Stimulated activated CD4-positive, alpha-beta T cell treated with anti-CD3 and anti-CD28 coated beads, Interleukin-4, amount 100 ng/mL, for 4 hours (primary cell): ENCODE results near the gene GRAP2.

ENCODE experiments used
- DNase-seq, 2 experiments: peaks; one replicate each; pipeline ENCODE4 v3.0.0-alpha.2; 2020

GRAP2 gene

DNA sequence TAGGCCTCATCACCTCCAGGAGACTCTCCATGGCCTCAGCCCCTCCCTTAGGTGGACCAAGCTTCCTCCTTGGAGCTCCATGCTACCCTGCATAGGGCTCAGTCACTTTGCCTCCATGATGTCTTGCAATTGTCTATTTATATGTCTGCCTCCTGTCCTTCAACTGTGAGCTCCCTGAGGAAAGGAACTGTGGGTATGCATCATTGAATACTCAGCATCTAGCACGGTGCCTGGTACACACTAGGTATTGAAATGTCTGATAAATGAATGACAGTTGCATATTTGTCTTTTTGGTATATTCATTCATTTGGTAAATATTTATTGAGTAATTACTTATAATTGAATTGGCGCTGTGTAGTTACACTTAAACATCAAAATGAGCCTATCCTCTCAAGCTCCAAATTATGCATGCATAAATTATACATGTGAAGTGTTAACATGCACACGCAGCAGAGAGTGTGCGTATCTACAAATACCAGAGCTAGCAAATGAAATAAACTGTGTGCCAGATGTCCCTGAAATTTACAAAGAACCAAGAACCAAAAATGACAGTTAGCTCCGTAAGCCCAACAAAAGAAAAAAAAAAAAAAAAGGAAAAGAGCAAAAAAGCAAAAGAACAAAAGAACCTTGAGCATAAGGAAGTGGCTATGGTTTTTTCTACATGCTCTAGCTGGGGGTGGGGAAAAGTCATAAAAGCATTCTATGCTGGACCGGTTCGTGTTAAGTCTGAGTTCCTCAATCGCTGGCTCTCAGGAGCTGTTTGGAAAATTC, 25.2 kb downstream of the GRAP2 start:
- no peak for DNase-seq

DNA sequence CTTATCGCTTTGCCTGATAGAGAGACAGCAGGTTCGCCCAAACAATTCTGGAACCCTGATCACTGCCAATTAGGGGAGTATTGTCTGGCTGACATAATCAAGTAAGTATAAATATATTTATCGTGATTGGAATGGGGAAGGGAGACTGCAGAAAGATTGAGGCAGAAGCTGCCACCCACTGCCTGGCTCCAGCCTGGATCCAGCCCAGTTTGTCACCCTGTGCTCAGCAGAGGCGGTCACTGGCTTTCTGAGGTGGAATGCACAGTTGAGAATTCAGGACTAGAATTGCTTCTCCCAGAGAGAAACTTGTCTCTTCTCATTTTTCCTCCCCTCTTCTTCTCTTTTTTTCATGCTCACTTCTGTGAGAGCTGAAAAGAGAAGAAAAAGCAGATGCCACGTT, 25.9 kb downstream of the GRAP2 start:
- no peak for DNase-seq

DNA sequence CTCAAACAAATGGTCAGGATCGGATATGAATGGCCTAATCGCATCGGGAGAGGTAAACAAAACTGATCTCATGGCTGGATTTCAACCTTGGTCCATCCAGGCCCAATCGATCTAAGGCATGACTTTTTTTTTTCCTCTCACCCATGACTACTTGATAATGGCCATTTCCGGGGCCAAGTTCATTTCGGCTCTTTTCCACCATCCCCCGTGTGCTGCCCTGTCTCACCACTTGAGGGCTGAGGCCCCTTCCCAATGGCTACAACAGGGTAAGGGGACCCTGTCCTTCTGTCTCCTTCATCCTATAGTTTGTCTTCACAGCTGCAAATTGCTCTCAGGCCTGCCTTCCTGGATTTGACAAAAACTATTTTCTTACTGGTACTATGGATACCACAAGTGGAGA, 26.7 kb downstream of the GRAP2 start:
- DNase-seq = no peak

DNA sequence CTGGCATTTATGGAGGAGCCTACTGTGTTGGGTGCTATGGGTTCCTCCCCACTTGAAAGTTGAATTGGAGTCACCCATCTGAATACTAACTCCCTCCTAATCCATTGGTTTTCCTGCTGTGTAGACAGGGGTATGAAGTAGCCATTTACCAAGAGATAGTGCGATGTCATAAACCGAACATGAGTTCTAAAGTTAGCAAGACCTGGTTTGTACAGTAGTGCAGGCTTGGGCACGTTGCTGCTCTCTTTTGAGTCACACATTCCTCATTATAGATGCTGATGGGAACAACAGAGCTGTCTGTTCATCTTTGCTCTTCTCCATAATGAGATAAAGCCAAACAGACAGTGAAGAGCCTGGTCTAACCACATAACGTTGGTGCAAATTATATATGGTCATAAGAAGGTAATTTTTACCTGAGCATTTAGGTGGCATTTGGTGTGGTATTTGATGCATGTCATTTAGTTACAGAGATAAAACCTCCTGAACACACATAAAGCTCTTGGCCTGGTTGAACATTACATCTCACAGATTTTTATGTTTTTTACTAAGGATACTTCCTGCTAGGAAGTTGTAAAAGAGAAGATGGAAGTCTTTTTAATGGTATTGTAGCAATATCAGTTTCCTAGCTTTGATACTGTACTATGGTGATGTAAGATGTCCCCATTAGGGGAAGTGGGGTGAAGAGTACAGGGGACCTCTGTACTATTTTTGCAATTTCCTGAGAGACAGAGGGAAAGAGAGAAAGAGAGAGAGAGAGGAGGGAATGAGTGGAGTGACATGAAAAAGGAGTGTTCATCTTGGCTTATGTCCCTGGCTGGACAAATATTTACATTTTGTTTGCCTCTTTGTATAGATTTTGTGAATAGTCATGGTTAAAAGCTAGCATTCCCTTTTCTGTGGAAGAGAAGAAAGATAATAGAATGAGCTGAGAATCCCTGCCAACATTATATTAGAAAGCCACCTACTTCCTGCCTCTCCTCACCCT, 27.9 kb downstream of the GRAP2 start:
- DNase-seq = no peak

DNA sequence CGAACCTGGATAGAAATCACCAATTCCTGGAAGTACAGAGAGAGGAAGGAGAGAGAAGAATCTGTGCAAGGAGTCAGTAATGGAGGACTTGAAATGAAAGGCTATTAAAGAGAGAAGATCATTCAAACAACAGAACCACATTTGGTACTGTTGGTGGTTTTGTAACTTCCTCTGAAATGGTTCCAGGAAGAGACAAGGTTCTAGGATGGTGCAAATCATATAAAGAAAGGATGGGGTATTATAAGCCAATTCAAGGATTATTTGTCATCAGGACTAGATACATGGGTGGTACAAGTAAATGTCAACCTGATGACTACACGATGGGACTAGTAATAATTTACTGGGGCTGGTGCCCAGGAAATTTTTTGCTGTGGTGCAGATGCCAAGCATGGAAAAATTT, 30.4 kb downstream of the GRAP2 start:
- no peak for DNase-seq

DNA sequence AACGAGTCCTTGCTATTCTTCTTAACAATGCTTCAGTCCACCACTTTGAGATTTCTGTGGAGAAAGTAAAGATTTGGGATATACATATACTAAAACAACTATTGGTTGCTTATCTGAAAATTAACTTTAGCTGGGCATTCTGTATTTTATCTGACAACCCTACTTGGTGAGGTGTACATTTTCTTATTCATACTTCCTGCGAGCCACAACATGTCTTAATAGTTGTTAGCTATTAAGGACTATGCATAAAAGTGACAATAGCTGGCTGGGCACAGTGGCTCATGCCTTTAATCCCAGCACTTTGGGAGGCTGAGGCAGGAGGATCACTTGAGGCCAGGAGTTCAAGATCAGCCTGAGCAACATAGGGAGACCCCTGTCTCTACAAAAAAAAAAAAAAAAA, 31.3 kb downstream of the GRAP2 start:
- DNase-seq = no peak

DNA sequence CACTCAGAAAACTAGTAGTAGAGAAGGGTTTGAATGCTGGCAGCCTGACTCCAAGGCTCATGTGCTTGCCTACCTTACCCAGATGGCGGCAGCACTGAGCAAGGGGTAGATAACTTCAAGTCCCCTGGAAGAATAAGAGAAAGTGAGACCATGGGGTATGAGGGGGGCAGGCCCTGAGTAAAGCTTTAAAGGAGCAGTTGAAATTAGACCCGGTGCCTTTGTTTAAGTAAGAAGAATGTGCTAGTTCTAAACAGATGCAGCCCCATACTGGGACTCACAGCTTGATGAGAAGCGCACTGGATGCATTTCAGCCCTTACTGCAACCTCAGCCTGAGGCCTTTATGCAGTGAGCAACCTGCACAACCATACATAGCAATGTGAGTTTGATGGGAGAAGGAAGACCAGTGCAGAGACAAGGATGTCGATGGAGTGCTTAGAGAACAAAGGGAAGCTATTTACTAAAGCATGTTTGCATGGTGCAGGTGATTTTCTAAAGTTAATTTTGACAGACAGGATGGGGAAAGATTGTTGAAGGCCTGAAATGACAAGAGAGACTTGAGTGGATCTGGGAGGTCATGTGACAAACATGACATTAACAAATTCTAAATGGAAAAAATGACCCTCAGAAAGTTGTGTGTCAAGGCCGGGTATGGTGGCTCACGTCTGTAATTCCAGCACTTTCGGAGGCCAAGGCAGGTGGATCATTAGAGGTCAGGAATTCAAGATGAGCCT, 32.2 kb downstream of the GRAP2 start:
- peak; percentile 45 to 51 for DNase-seq

DNA sequence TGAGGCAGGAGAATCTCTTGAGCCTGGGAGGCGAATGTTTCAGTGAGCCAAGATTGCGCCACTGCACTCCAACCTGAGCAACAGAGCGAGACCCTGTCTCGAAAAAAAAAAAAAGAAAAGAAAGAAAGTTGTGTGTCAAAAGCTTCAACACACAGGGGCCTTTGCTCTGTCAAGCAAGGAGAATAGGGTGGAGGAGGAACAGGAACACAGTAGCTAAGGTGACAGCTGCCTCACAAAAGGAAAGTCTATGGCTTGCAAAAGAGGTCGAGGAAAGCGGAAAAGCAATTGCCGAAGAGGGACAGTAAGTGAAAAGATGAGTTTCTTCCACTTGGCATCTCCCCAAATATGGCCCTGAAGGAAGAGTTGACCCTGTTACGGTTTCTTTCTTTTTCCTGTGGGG, 32.9 kb downstream of the GRAP2 start:
- no peak for DNase-seq

DNA sequence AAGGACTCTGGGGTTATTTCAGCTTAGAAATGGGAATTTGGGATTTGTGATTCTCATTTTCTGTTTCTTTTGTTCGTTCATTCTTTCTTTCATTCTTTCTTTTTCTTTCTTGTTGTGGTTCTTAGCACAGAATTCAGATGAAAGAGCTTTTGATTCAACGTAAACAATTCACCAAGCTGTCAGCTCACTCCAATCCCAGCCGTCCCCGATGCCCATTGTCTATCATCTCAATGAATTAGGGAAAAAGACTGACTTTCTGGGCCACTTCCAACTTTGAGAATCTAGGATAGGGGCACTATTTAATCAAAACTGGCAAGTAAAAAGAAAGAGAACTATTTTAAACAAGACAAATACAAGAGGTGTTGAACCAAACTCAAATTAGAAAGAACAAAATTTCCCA, 34.2 kb downstream of the GRAP2 start:
- no peak for DNase-seq

DNA sequence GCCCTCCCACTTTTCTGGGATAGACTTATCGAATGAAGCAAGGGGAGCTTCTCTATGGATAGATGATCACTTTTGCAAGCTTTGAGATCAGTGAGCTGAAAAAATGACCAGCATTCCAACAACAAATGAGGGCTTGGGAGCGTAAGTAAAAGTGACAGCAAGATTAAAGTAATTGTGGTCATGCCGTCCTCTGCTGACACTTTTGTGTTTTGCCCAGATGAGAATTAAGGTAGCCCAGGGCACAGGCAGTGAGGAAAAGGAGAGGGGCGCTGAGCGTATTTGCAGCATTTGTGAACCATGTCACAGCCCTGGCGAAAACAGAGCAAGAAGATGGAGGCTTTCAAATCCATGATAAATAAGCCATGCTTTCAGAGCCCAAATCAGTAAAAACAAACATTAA, 34.7 kb downstream of the GRAP2 start:
- no peak for DNase-seq

DNA sequence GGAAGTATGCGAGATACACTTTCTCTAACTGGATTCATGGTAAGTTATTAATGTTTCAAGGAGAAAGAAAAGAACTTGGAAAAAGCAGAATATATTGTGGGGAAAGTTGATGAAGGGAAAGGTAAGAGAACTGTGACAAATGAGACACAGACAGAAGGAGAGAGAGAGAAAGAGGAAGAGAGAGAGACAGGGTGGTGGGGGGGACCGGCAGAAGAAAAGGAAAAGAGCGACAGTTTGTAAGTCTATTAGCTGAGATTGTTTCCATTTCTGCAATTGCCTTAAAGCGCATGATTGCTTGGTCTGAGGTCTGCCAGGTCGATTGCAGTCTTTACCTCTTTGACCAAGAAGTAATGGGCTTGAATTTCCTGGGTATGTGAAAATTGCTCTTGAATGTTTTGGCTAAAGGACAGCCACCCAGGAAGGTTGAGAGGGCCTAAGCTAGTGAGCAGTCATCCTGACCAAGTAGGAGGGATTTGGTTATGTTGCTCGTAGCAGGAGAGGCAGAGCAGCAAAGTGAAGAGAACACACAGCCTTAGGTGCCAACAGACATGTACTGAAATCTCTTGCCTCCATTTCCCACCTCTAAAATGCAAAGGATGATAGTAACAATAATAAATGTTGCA, 35.8 kb downstream of the GRAP2 start:
- no peak for DNase-seq

DNA sequence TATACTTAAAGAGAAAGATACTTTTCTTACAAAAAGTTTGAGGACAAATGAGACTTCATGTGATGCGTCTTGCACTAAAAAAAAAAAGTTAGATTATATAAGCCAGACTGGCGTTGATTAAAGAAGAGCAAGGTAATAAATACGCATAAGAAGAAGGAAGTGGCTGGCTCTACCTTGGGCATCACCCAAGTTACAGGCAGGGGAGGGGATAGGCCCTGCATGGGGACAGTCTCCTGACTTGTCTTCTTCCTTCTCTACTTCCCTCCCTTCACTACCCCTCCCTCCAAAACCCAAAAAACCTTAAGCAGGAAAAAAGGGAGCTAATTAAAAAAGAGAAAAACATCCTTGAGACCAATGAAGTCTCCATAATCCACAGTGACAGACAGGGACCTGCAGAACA, 37.0 kb downstream of the GRAP2 start:
- no peak for DNase-seq

DNA sequence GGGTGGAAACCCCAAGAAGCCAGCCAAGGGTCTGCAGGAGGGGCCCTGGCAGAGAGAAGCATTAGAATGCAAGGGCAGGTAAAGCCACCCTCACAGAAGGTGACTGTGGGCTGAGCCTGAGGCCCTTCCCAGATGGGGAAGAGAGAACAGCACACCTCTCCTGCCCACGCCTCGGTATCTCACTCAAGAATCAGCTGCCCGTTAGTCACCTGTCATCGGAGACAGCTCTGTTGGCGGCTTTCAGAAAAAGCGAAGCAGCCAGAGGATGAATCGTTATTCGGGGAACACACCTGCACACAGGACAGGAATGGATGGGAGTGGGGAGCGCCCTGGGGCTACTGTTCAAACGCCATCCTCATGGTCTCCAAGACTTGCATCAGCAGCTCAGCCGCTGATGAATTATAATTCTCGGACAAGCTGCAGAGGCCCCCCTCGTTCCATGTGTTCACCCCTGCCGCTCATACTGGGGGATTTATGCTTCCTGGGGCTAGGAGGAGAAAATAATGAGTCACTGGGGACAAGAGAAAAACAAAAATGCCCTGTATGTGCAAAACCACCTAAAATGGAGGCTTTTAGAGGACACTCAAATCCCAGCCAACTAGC, 37.7 kb downstream of the GRAP2 start:
- peak; percentile 53 to 80 for DNase-seq

DNA sequence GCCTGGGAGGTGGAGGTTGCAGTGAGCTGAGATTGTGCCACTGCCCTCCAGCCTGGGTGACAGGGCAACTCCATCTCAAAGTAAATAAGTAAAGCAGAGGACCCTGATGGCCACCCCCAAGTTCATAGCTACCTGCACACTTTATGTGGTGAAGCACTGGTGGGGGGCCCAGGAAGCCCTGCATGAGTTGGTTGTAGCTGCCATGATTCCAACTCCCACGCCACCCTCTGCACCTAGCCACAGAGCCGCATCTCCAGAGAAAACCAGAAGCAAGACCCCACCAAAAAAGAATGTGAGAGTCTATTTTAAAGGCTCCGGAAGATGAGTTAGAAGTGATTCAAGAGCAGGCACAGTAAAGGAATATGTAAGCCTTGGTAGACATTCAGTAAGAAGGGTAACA, 38.9 kb downstream of the GRAP2 start:
- DNase-seq = peak in 1 of 2 experiments; percentile 42

DNA sequence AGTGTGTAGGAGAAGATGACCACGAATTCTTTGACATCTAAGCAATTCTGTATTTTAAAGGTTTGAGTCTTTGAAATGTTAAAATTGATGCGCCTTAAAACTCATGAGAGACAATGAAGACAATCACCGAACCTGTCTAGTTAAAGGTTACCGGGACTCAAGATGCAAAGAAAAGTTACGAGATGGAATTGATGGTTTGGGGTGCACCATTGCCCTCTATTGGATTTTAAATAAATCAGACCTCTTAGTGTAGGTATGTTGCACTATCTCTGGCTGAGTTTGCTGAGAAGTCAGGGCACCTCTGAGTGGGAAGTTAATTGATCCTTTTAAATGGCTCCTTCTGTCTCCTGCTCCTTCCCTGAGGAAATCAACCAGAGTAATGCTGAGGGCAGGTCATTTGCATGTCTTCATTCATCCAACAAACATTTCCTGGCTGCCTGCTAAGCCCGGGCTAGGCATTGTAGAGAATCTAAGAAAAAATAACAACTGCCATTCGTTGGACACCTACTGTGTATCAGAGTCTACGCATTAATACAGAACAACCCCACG, 39.9 kb downstream of the GRAP2 start:
- DNase-seq = no peak

DNA sequence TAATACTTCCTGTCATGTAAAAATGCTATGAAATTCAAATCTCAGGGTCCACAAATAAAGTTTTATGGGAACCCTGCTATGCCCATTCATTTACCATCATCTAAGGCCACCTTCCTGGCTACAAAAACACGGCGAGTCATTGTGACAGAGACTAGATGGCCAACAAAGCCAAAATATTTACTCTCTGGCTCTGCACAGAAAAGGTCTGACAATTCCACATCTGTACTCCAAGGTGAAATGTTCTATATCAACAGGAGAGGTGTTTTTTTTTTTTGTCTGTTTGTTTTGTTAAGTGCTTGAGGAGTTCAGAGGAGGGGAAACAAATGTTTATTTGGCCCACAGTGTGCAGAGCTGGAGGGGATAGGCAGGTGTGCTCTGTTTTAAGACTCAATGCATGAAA, 40.7 kb downstream of the GRAP2 start:
- DNase-seq = no peak

DNA sequence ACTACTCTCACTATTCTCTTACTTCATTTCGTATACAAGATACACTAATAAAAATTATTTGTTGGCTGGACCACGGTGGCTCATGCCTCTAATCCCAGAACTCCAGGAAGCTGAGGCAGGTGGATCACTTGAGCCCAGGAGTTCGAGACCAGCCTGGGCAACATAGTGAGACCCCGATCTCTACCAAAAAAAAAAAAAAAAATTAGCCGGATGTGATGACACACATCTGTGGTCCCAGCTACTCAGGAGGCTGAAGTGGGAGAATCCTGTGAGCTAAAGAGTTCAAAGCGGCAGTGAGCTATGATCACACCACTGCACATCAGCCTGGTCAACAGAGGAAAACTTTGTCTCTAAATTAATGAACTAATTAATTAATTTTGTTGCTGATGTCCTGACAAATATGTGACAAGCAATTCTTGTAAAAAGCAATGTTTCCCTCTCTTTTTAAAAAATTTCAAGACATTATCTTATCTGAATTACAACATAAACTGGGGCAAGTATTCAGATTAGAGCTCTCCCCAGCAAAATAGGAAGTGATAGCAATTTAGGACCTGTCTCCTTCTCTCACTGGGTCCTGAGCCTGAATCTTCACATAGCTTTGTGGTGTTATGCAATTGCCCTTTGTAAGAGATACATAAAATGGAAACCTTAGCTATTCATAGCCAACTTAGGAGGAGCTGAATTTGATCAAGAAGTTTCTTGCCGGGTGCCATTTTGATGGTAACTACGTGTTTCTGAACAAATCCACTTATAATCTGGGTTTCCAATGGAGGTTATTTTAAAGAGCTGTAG, 41.8 kb downstream of the GRAP2 start:
- DNase-seq = no peak

DNA sequence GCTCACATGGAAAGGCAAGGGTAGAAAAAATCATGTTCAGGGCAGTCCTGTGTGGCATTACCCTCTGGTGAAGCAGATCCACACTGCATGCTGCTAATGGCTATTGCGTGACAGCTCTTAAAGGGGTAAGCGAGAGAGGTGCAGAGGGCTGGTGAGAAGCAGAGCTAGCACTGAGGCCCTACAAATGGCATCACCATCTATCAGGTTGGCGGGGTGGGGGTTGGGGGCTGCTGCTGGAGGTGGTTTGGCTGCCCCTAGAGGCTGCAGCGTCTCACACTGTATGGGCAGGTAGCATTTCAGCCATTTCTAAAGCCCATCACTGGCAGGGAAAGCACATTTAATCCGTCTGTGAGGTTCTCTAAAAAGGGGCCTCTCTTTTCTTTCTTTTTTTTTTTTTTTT, 42.5 kb downstream of the GRAP2 start:
- DNase-seq = no peak

DNA sequence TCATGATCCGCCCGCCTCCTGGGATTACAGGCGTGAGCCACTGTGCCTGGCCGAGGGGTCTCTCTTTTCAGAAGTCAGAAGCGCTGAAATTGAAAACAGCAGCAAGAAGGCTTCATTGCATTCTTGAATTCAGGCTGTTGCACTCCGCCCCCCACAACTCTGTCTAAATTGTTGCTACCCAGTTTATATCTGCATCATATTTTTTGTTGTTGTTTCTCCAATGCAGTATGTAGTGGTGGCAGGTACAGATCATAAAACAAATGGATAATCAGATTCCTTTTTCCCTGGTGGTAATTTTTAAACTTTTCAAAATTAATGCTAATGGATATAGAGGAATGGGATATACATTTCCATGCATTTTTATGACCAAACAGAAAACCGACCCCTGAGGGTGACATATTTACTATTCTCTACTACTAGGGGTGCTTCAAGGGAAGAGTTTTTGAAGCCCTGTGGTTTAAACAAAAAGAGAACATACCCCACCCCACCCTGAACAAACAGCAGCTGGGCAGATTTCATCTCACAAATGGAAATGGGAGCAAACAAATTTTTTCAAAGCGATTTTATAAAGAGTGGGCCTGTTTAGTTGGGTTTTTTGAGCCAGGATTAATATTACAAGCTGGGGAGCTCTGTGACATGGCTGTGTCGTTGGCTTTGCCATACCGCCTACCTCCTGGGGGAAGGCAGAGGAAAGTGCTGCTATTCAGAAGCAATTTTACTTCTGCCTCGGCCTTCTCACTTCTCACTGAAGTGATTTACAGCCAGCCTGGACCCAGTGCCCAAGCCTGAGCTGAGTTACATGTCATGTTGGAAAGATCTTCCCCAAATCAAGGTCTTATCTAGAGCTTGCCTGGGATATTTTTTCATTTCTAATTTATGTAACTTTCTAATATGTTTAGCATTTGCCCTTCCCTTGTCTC, 43.3 kb downstream of the GRAP2 start:
- peak in 1 of 2 experiments; percentile 31 for DNase-seq

DNA sequence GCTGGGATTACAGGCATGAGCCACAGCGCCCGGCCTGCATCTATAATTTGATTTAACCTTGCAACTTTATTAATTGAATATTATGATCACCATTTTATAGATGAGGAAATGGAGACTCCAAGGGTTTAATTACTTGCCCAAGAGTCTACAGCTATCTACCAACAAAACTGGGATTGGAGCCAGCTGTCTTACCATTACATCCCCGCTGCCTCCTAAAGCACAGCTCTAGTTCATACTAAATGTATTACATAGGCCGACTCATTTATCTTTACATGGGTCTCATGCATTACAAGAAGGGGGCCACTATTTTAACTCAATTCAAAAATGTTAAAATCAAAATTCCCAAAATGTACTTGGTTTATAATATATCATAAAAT, 45.2 kb downstream of the GRAP2 start:
- DNase-seq = no peak
